Measurements from ENCODE around the gene LTBP3.
A peak's percentile ranks its signal among the peaks of the same experiment; 100 is the strongest.

LTBP3 gene

DNA sequence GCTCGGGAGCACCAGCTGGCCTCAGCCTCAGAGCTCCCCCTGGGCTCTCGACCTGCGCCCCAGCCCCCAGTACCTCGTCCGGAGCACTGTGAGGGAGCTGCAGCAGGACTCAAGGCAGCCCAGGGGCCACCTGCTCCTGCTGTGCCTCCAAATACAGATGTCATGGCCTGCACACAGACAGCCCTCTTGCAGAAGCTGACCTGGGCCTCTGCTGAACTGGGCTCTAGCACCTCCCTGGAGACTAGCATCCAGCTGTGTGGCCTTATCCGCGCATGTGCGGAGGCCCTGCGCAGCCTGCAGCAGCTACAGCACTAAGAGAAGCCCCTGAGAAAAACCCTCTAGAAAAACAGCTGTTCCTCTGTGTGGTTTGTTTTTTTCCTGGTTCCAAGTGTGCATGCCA, 13.3 kb upstream of the LTBP3 start:
- DNase-seq: no peak

DNA sequence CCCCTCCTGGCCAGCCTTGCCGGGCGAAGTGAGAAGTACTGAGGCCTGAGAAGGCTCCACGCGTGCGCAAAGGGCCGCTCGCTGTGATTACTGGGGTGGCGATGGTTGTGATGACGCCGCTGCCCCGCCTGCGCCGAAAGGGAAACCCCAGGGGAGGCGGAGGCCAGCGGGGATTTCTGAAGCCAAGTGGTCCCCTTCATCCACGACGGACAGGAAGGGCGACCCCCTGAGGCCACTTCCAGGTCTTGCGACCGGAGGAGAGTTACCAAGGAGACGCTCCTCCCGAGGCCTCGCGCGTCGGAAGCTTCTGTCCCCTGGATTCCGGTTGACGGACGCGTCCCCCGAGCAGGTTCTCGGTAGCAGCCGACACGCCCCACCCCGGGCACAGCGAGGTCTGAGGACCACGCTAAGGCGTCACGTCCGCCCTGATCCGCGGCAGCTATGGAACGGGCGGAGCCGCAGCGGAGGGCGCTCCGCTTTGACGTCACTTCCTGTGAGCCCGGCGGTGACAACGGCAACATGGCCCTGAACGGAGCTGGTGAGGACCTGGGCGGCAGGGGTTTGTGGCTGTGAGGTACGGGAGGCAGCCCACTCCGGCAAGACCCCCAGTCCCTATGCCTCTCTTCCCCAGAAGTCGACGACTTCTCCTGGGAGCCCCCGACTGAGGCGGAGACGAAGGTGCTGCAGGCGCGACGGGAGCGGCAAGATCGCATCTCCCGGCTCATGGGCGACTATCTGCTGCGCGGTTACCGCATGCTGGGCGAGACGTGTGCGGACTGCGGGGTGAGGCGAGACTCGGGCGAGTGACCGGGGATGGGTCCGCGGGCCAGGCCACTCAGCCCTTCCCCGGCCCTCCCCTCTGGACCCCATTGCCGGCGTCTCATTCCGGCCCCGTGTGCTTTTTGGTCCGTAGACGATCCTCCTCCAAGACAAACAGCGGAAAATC, 12.1 kb upstream of the LTBP3 start, which contains the start of gene ZNRD2:
TSS of gene ZNRD2 (plus strand) at position 505 of the 946 bp plus-strand sequence. CDS start at position 520, 15 bp downstream.
- DNase-seq: peak; percentile 97 to 100 (median 98)

DNA sequence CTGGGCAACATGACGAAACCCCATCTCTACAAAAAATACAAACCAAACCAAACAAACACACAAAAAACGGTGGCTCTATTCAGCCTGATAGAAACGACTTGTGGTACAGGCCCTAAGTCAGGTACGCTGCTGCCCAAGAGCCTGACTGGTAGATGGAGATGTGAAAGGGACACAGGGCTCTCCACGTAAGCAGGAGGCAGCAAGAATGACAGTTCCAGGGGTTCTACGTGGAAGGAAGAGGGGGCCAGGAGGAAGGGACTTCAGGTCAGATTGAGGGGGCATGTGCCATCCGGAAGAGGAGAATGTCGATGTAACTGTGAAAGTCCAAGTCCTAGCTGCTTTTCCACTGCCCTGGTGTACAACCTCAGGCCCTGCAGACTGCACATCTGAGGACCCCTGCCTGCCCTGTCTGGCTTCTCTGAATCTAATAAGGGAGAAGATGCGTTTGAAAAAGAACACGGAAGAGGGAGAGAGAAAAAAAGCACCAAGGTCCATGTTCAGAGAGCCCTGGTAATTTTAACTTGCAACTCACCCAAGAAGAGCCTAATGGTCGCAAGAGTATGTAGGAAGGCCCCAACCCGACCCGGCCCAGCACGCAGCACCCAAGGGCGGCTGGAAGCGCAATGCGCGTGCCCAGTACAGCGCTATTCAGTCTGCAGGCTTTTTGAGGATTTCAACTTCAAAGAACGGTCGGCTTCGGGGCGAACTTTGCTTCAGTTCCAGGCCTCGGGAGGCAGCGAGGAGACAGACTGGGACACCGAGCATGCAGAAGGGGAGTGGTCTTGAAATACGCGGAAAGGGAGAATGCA, 11.2 kb upstream of the LTBP3 start:
- no peak for DNase-seq

DNA sequence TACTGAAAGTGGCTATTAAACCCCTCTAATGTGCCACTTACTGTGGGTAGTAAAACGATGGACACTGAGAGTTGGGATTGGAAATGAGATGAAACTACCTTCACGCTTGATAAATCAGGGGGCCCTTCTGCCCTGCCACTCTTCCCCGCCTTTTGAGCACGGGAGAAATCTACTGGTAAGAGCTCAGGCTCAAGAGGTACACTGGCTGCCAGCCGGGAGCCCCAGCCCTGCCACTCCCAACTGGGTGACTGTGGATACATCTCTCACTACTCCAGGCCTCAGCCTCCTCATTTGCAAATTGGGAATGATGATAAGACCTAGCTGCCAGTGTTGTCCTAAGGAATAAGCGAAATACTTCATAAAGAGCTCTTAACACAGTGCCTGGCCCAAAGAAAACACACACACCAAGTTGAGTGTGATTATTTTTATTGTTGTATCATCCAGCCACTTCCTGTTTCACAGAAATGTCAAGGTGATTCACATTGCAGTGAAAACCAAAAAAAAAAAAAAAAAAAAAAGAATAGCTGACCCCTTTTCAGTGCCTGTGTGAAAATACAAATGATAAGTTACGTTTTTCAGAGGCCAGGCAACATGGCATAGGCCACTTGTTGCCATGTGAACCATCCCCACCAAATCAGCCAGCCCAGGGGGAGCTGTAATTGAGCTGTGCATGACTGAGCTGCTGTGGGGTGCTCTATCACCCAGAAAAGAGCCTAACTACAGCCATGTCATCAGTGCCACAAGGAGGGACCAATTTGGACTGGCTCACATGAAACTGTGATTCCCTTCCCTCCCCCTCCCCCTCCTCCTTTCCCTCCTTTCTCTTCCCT, 7.7 kb upstream of the LTBP3 start:
- peak in 1 of 5 donors; percentile 62 for DNase-seq

DNA sequence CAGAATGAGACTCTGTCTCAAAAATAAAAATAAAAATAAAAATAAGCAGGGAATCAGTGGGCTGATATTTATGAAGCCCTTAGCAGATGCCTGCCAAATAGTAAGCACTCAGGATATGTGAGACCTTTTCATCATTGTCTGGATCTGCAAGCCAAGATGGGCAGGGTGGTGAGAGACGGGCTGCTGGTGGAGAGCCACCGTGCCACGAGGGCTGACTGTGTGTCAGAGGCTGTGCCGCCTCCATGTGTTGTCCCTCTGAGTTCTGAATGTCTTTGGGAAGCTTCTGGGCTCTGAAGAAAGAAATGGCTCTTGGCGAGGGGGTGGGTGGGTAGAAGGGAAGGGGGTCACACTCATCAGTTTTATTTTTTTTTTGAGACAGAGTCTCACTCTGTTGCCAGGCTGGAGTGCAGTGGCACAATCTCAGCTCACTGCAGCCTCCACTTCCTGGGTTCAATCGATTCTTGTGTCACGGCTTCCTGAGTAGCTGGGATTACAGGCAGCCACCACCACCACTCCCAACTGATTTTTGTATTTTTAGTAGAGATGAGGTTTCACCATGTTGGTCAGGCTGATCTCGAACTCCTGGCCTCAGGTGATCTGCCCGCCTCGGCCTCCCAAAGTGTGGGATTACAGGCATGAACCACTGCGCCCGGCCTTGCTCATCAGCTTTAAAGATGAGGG, 6.9 kb upstream of the LTBP3 start:
- DNase-seq: peak in 1 of 5 donors; percentile 57

DNA sequence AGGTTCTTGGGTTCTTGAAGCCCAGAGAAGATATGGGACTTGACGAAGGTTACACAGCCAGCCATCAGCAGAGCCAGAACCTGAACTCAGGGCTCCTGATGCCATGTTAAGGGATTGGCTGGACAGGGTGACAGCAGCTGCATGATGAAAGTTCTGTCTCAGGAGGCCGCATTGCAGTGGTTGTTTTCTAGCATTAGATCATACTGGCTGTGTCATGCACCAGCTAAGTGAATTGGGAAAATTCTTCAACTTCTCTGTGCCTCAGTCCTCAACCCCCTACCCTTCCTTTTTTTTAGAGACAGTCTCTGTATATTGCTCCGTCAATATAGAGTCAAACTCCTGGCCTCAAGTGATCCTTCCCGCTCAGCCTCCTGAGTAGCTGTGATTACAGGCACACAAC, 5.4 kb upstream of the LTBP3 start:
- DNase-seq: no peak

DNA sequence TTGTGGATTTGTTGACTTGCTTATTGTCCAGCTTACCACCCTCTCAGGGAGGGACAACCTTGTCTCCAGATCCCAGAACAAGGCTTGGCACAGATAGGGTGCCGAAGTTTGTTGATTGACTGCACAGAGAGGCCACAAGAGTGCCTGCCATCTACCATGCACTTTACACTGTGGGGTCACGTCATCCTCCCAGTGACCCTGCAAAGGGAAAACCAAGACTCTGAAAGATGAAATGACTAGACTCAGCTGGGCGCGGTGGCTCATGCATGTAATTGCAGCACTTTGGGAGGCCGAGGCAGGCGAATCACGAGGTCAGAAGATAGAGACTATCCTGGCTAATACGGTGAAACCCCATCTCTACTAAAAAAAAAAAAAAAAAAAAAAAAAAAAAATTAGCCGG, 4.6 kb upstream of the LTBP3 start:
- no peak for DNase-seq

DNA sequence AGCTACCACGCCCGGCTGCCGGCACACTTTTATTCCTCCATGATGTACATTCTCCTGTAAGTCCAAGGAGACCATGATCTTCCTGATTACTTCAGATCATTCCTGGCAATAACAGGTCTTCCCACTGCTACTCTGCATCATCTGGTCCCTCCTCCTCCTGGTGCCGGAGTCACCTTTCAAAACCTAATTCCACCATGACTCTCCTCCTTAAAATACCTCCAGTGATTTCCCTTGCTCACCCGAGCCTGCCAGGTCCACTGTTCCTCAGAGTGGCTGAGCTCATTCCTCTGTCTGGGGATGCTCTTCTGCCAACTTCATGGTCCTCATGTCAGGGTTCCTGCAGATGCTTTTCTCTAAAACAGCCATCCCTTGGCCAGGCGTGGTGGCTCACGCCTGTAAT, 3.9 kb upstream of the LTBP3 start:
- DNase-seq: no peak

DNA sequence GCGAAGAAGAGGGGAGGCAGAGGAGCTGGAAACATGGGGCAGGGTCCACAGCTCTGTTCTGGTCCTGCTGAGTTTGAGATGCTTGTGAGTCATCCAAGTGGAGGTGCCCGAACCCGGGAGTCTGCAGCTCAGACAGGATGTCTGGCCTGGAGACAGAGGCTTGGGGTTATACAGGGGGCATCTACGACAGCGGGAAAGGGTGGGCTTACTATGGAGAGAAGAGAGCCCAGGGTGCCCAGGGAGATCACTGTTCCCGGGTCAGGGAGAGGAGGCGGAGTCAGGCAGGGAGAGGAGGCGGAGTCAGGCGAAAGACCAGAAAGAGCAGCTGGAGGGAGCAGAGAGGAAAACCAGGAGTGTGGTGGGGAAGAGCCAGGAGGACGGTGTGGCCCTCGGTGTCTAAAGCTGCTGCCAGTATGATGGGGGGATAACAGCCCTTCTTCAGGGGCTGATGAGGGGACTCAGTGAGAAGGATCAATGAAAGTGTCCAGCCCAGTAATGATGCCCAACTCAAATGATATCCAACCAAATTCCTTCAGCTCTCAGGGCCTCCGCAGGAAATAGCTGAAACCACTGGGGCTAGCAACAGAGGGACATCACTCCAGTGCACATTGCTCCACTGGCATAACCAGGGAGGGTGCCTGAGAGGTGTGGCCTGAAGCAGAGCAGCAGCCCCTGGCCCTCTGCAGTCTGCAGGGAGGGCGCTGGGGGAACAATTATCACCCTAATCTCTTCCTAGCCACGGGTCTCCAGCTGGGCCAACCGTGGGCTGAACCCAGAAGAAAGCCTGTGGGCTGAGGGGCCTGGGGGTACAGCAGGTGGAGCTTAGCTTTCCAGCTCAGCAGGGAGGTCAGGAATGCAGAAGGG, 2.6 kb upstream of the LTBP3 start:
- no peak for DNase-seq

DNA sequence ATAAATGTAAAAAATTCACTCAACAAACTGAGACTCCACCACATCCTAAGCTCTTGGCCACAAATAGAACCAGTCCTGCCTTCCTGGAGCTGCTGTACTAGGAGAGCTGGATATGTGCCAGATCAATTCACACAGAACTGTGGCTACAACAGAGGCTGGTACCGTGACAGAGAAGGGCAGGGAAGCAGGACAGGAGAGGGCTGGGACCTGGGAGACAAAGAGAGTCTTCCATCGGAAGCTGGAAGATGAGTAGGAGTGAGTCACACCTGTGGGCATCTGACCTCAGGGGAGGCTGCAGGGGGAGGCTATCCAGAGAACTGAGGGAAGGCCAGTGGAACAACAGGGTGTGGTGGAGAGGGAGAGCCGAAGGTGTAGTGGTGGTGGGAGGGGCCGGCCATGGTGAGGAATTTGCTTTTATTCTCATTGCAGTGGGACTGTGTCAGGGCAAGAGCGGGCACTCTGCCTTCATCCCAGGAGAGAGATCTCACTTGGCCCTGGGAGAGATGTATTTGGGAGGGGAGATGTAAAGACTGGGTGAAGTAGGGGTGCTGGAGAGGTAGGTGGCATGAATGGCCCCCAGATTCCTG, 1.9 kb upstream of the LTBP3 start:
- no peak for DNase-seq

DNA sequence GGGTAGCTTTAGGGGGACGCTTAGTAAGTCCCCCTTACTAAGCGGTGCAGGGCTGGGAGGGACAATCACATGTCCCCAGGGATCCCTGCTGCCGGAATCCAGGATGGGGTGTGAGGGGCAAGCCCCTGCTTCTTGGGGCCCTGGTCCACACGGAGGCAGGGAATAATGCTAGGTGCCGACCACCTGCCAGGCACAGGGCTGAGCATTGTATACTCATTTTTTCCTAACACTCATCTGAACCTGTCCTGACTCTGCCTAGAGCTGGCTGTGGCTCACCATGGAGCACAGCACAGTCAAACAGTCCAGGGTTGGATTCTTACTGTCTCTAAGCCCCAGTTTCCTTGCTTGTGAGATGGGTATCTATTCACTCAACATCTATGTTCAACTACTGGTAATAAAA, 1.4 kb upstream of the LTBP3 start:
- DNase-seq: no peak

DNA sequence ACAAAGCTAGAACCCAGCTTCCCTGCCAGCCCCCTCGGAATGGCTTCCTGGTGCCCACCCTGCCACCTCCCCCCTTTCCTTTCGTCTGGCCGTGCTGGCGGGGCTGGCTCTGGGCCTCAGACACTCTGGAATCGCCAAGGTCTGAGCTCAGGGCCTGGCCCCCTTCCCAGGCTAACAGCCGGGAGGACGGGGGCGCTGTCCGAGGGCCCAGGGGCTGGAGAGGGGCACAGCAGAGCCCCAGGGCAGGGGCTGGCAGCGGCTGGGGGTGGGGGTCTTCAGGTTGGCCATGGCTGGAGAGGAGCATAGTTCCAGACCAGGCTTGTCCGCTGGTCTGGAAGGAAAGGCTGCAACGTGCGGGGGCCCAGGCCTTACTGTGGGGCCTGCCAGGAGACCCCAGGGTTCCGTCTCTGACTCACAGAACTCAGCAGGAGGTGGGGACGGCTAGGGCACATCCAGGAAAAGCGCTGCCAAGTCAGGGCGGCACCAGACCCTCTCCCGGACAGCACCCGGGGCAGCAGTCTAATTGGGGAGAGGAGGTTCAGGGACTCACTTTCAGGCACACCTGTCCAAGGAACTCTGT, 861 bp upstream of the LTBP3 start:
- DNase-seq: peak in 1 of 5 donors; percentile 10

DNA sequence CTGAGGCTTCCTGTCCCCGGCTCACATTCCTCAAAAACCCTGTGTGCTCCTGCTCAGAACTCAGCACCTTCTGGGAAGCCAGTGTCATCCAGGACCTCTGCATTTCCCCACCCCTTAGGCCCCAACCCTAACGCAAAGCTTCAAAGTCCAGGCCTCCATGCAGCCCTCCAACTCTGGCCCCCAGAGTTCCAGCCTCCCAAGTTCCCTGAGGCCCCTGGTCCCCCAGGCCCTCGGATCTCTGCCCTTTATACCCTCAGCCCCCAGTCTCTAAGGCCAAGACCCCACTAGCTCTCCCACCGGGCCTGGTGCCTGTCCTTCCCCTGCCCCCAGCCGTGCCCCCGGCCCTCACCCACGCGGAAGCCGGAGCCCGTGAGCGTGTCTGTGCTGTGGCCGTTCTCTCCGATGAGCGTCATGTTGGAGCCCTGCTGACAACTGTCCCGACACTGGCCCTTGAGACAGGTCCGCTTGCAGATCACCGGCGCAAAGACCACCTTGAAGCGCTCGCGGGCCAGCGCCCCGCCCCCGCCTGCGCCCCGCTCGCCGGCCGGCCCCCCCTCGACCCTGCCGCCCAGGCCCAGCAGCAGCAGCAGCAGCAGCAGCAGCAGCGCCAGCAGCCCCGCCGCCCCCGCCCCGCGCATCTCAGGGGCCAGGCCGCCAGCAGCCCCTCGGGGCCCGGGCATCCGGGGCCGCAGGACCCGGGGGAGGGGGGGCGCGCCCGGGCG, 718 bp downstream of the LTBP3 start:
- DNase-seq: peak in 1 of 5 donors; percentile 19

DNA sequence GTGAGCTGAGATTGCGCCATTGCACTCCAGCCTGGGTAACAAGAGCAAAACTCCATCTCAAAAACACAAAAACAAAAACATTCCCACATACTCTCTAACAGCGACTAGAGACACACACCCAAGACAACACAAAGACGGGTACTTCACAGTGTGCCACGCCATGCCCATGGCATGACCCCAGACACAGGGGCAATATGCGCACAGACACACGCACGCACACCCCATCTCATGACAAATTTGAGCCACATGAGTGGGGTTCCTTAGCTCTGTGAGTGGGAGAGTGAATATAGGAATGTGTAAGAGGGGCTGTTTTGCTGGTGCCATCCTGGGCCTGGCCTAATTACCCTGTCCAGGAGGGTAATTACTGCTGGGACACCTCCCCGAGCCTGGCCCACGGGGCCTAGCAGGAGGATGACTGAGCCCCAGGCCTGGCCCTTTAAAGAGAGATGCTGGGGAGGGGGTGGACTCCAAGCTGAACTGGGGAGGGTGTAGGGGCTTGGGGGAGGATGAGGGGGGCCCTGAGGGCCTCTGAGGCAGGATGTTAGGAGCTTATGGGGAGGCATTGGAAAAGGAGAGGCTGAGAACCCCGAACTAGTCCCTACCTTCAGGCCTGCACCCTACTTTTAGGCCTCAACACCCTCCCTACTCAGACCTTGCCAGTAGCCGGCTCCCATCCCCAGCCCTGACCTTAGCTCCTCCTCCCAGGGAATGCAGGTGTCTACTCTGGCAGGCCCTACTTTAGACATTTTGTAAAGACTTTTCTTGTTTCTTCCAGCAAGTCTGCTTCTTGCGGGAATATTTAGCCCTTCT, 1.5 kb downstream of the LTBP3 start:
- no peak for DNase-seq

DNA sequence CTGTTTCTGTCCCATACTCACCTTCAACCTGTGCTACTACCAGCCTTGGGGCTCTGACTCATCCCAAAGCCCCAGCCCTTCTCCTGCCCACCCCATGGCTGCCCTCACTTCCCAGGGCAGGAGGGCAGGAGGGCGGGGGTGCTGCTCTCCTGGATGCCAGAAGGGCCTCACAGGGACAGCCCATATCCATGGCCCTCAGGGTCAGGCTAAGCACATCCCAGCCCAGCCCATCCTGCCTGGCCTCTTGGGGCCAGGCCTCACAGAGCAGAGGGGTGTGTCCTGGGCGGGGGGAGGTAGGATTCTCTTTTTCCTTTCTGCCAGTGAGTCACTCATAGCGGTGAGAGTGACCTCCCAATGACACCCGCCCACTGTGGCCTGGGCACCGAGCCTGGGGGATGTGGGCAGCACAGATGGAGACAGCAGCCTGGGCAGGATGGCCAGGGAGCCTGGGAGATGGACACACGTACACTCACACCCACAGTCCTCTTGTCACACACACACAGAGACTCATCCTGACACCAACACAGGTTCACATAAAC, 2.4 kb downstream of the LTBP3 start:
- DNase-seq: no peak

DNA sequence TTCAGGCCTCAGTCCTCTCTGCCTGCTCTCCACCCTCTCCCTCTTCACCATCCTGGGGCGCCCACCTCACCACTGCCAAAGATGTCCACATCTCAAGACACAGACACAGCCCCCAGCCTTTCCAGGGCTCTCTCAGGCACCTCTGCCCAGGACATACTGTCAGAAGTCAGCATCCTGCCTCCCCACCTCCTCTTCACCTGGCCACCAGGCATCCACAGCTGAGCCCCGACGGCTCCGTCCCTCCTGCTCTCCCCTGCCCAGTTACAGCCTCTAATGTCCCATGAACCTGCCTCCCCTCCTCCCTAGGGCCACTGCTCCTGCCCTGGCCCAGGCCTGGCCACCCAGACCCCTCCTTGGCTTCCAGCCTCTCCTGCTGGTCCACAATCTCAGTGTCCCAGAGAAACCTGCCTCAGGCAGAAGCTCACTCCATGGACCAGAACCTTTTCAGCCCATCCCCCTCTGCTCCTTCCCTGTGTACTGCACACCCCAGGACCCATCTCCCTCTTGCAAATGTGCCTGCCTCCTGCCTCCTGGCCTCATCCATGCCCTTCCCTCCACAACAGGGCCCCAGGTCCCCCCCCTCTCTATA, 3.2 kb downstream of the LTBP3 start:
- DNase-seq: no peak

DNA sequence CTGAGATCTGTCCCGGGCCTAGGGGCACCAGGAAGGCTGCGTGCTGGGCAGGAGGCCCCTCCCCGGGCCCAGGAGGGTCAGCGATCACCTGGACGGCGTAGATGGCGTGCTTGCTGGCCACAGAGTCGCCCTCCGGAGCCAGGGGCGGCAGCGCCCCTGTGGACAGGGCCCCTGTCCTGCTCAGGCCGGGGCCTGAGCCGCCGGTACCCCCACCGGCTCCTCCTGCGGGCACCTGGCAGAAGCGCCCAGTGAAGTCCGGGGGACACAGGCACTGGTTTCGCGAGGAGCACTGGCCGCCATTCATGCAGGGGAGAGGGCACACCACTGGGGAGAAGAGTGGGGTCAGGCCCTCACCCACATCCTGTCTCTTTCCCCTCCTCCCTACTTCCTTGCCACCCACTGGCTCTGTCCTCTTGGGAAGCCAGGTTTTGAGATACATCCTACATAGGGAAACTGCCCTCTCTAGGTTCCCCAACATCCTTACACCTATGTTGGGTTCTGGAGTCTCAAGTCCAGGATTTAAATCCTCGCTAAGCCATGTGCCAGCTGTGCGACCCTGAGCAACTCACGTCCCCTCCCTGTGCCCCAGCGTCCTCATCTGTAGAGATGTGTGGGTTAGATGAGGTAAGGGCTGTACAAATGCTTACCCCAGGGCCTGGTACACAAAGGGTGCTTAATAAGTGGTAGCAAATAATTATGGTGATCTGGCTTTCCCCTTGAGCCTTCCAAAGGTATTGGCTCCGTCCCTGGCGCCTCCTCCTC, 3.9 kb downstream of the LTBP3 start:
- DNase-seq: no peak

Measured in T-helper 1 cell (primary cell).